HepG2 (cell line): Measurements from ENCODE around the gene CADM2. TPM values are rescaled to one million over a fixed set of nuclear protein-coding genes. Genes with fewer than 3 reads are reported as not detected.

ENCODE experiments used
- CCDC6 ChIP-seq: sonication (generic); formaldehyde crosslinking; IDR thresholded peaks from 2 replicates; pipeline ENCODE4 v1.8.1; 2022; ENCODE audit warnings: mild to moderate bottlenecking, missing genetic modification reagents, moderate library complexity
- DBP ChIP-seq: sonication (generic); formaldehyde crosslinking; IDR thresholded peaks from 2 replicates; pipeline ENCODE4 v1.4.0; 2020; ENCODE audit warnings: missing genetic modification reagents; ENCODE audit errors: not compliant biosample characterization
- DMTF1 ChIP-seq: sonication (generic); formaldehyde crosslinking; IDR thresholded peaks from 2 replicates; pipeline ENCODE4 v1.4.0; 2020; ENCODE audit warnings: mild to moderate bottlenecking, missing genetic modification reagents
- FOXO4 ChIP-seq: sonication (generic); formaldehyde crosslinking; conservative IDR thresholded peaks from 2 replicates; pipeline ENCODE4 v1.8.1; 2023; ENCODE audit warnings: missing genetic modification reagents
- KLF6 ChIP-seq: IDR thresholded peaks from 2 replicates; pipeline ENCODE4 v1.8.0; 2016; ENCODE audit warnings: missing biosample characterization, missing genetic modification reagents
- KLF9 ChIP-seq: IDR thresholded peaks from 2 replicates; pipeline ENCODE4 v1.6.1; 2016; ENCODE audit warnings: low read depth
- MIER2 ChIP-seq: IDR thresholded peaks from 2 replicates; pipeline ENCODE4 v1.6.1; 2016; ENCODE audit warnings: missing biosample characterization, missing genetic modification reagents
- POLR2AphosphoS2 ChIP-seq: IDR thresholded peaks from 2 replicates; pipeline ENCODE4 v1.6.1; 2011; ENCODE audit warnings: low read depth, low read length, improper control_type of control experiment
- PRDM10 ChIP-seq: sonication (generic); formaldehyde crosslinking; IDR thresholded peaks from 2 replicates; pipeline ENCODE4 v1.4.0; 2020; ENCODE audit warnings: low read depth, missing genetic modification reagents
- SAP130 ChIP-seq: IDR thresholded peaks from 2 replicates; pipeline ENCODE4 v1.6.1; 2016; ENCODE audit warnings: low read depth
- TARDBP ChIP-seq: sonication (generic); formaldehyde crosslinking; IDR thresholded peaks from 2 replicates; pipeline ENCODE4 v1.8.0; 2022; ENCODE audit warnings: mild to moderate bottlenecking, missing genetic modification reagents
- TMF1 ChIP-seq: sonication (generic); formaldehyde crosslinking; IDR thresholded peaks from 2 replicates; pipeline ENCODE4 v1.8.1; 2022; ENCODE audit warnings: low read depth, missing genetic modification reagents
- ZBTB7B ChIP-seq: sonication (generic); formaldehyde crosslinking; IDR thresholded peaks from 2 replicates; pipeline ENCODE4 v1.4.0; 2020; ENCODE audit warnings: missing genetic modification reagents
- ZMAT5 ChIP-seq: sonication (generic); formaldehyde crosslinking; IDR thresholded peaks from 2 replicates; pipeline ENCODE4 v1.5.0; 2020; ENCODE audit warnings: mild to moderate bottlenecking, low read depth, missing genetic modification reagents, borderline replicate concordance
- ZMYM3 ChIP-seq: sonication (generic); formaldehyde crosslinking; IDR thresholded peaks from 2 replicates; pipeline ENCODE4 v1.5.1; 2020; ENCODE audit warnings: mild to moderate bottlenecking, missing genetic modification reagents
- ZNF138 ChIP-seq: sonication (generic); formaldehyde crosslinking; IDR thresholded peaks from 2 replicates; pipeline ENCODE4 v1.5.0; 2020; ENCODE audit warnings: mild to moderate bottlenecking, low read depth, missing genetic modification reagents
- ZNF235 ChIP-seq: sonication (generic); formaldehyde crosslinking; IDR thresholded peaks from 2 replicates; pipeline ENCODE4 v1.8.1; 2023; ENCODE audit warnings: mild to moderate bottlenecking, missing genetic modification reagents, borderline replicate concordance
- ZNF275 ChIP-seq: sonication (generic); formaldehyde crosslinking; IDR thresholded peaks from 2 replicates; pipeline ENCODE4 v1.8.0; 2022; ENCODE audit warnings: missing genetic modification reagents, mild to moderate bottlenecking, inconsistent platforms, borderline replicate concordance
- ZNF296 ChIP-seq: sonication (generic); formaldehyde crosslinking; conservative IDR thresholded peaks from 2 replicates; pipeline ENCODE4 v1.5.0; 2020; ENCODE audit warnings: mild to moderate bottlenecking, missing genetic modification reagents
- polyA plus RNA-seq, 8 experiments: library from polyadenylated mRNA; depleted of rRNA in 3 of 8; stranded (reverse) in 7 of 8; unstranded in 1 of 8; fragments of >200 nt; fragmentation: Illumina TruSeq in 4 of 8; extraction: Trizol in 4 of 8; gene quantifications; 2 replicates each; pipeline versions ENCODE4 v1.2.1 to v1.2.3, GENCODE V29; 2011 to 2016; ENCODE audit warnings: low read depth in 4 of 8, missing spikeins in 1 of 8, mixed read lengths in 1 of 8; ENCODE audit not compliant: insufficient read depth in 1 of 8
- total RNA-seq, 5 experiments: library from RNA; depleted of rRNA; stranded (reverse); fragments of >200 nt; fragmentation: Illumina TruSeq; extraction: Trizol; gene quantifications; 2 replicates each; pipeline ENCODE4 v1.2.3, GENCODE V29; 2016; ENCODE audit warnings: low read depth in 1 of 5

Gene CADM2
- total and polyA plus RNA-seq, 2 of the 13 experiments (the other 11 are each of a cell fraction or from before 2014, with no cell fraction given), result not detected

- TF ChIP-seq DMTF1 (CRISPR knock-in tag), result no peak
- TF ChIP-seq DBP (CRISPR knock-in tag), result no peak
- TF ChIP-seq ZNF275, result no peak
- no peak for TF ChIP-seq PRDM10 (CRISPR knock-in tag)
- no peak for TF ChIP-seq ZMAT5 (CRISPR knock-in tag)
- no peak for TF ChIP-seq ZNF235 (CRISPR knock-in tag)
- TF ChIP-seq POLR2AphosphoS2, result no peak
- TF ChIP-seq ZMYM3 (CRISPR knock-in tag), result no peak
- TF ChIP-seq KLF9, result no peak
- no peak for TF ChIP-seq TMF1
- TF ChIP-seq KLF6 (CRISPR knock-in tag), result peak; percentile 56; the same call in 1 of the 2 replicates
- TF ChIP-seq CCDC6 (CRISPR knock-in tag), result no peak
- TF ChIP-seq SAP130 (CRISPR knock-in tag), result peak; percentile 60; the same call in 1 of the 2 replicates
- no peak for TF ChIP-seq ZNF296
- TF ChIP-seq ZNF138 (CRISPR knock-in tag), result no peak
- TF ChIP-seq FOXO4 (CRISPR knock-in tag), result no peak
- TF ChIP-seq MIER2 (CRISPR knock-in tag), result no peak
- TF ChIP-seq ZBTB7B (CRISPR knock-in tag), result 0 out of 2 replicates have a peak, but pooled peaks have one; percentile 46
- TF ChIP-seq TARDBP, result 0 out of 2 replicates have a peak, but pooled peaks have one; percentile 38
Observed at GRCh38 chr3:85007195-85008094, 48.7 kb downstream of the CADM2 start (continued).
